Nephron progenitor cell (in vitro differentiated cells): Measurements from ENCODE around the gene IMP4.

Source experiments
- DNase-seq: peaks from one replicate; pipeline ENCODE4 v3.0.0; 2021
- H3K27ac Mint-ChIP-seq: 2 replicates; pipeline ENCODE4 v1.8.0; 2021; ENCODE audit warnings: mild to moderate bottlenecking, moderate library complexity, mixed read lengths
- H3K27me3 Mint-ChIP-seq: 2 replicates; pipeline ENCODE4 v1.8.0; 2021; ENCODE audit warnings: mild to moderate bottlenecking, low read depth, mixed read lengths; ENCODE audit not compliant: poor library complexity
- H3K36me3 Mint-ChIP-seq: 2 replicates; pipeline ENCODE4 v1.8.0; 2021; ENCODE audit warnings: low read depth, mixed read lengths
- H3K4me1 Mint-ChIP-seq: 2 replicates; pipeline ENCODE4 v1.8.0; 2021; ENCODE audit warnings: mixed read lengths
- H3K4me3 Mint-ChIP-seq: 2 replicates; pipeline ENCODE4 v1.8.0; 2021; ENCODE audit warnings: mild to moderate bottlenecking, moderate library complexity, mixed read lengths
- H3K9me3 Mint-ChIP-seq: 2 replicates; pipeline ENCODE4 v1.8.0; 2021; ENCODE audit warnings: mild to moderate bottlenecking, moderate library complexity, mixed read lengths
- CTCF ChIP-seq: fragments of 200-600 bp; sonication (generic); IDR thresholded peaks from 2 replicates; pipeline ENCODE4 v1.5.0; 2021; ENCODE audit warnings: antibody characterized with exemption

The IMP4 gene

GRCh38 chr2:130355578-130356431 is 13.1 kb downstream of the IMP4 start, which contains the start of gene PTPN18:
Gene PTPN18 (plus strand): TSS chr2:130356056. CDS start chr2:130356108, 52 bp downstream.
- DNase-seq = peak; percentile 89
- Mint-ChIP-seq H3K9me3 (peaks cover 11% of the 10 kb centered on the region), H3K4me3 (peak within 1 kb of the TSS; percentile 81), H3K4me1 (peaks cover 36% of the 10 kb centered on the region), H3K36me3 (peaks cover under 1% of the 10 kb centered on the region), H3K27me3 (peaks cover 27% of the 10 kb centered on the region), H3K27ac (no peak within 1 kb of the TSS)
- TF ChIP-seq CTCF = peak; percentile 33

GRCh38 chr2:130357864-130358263 is 15.2 kb downstream of the IMP4 start:
- Mint-ChIP-seq H3K4me1 (peaks cover 22% of the 10 kb centered on the region), H3K27ac (no peak overlapping the region)

GRCh38 chr2:130358420-130359350 is 16.0 kb downstream of the IMP4 start:
- H3K36me3 Mint-ChIP-seq = no peaks in the 10 kb centered on the region
- no peak for TF ChIP-seq CTCF
- H3K4me1 Mint-ChIP-seq = peaks cover 16% of the 10 kb centered on the region
- H3K9me3 Mint-ChIP-seq = peaks cover 24% of the 10 kb centered on the region
- H3K4me3 Mint-ChIP-seq = no peak overlapping the region
- DNase-seq = no peak
- peaks cover 25% of the 10 kb centered on the region for H3K27me3 Mint-ChIP-seq
- no peak overlapping the region for H3K27ac Mint-ChIP-seq

More at GRCh38 chr2:130357864-130358263, 15.2 kb downstream of the IMP4 start:
- Mint-ChIP-seq H3K27me3 (peaks cover 27% of the 10 kb centered on the region), H3K9me3 (peaks cover 18% of the 10 kb centered on the region), H3K36me3 (no peaks in the 10 kb centered on the region), H3K4me3 (no peak overlapping the region)
- DNase-seq = no peak
- no peak for TF ChIP-seq CTCF

- Mint-ChIP-seq H3K9me3 (peaks cover 30% of the 10 kb centered on the region), H3K4me3 (no peak overlapping the region)
These were observed 16.8 kb downstream of the IMP4 start for GRCh38 chr2:130359466-130359865.

GRCh38 chr2:130363479-130363878 is 20.8 kb downstream of the IMP4 start:
- TF ChIP-seq CTCF = no peak
- Mint-ChIP-seq H3K27ac (no peak overlapping the region), H3K27me3 (peaks cover 4% of the 10 kb centered on the region), H3K9me3 (peaks cover 38% of the 10 kb centered on the region), H3K36me3 (peaks cover 10% of the 10 kb centered on the region), H3K4me1 (no peaks in the 10 kb centered on the region), H3K4me3 (no peak overlapping the region)
- no peak for DNase-seq

More at GRCh38 chr2:130359466-130359865, 16.8 kb downstream of the IMP4 start:
- H3K27me3 Mint-ChIP-seq = peaks cover 21% of the 10 kb centered on the region
- peaks cover 6% of the 10 kb centered on the region for H3K36me3 Mint-ChIP-seq
- TF ChIP-seq CTCF = no peak
- no peak for DNase-seq
- H3K4me1 Mint-ChIP-seq = peaks cover 8% of the 10 kb centered on the region
- no peak overlapping the region for H3K27ac Mint-ChIP-seq
